Body of pancreas (tissue), 4 donors: ENCODE measurements around the gene HCAR2. TPM values are rescaled to one million over a fixed set of nuclear protein-coding genes. Genes with fewer than 3 reads are reported as not detected.
"Not testable (repeated sequence)": the region's sequence is repeated elsewhere in the genome, so short reads cannot be mapped to it uniquely, and the experiment has no call there.

Experiments used
- ATAC-seq: fragments of 150-250 bp; one replicate; pipeline ENCODE4 v1.9.1; 2016
- DNase-seq, 4 donors: peaks; one replicate each; pipeline ENCODE4 v3.0.0-alpha.2; 2019
- H3K27ac ChIP-seq, 4 donors: fragments of 200-600 bp; sonication (generic); 1 replicate in 3 of 4; 2 replicates in 1 of 4; pipeline versions ENCODE4 v1.5.1 to v1.6.1; 2016 to 2019; ENCODE audit warnings: mild to moderate bottlenecking in 1 of 4, mixed read lengths in 1 of 4, moderate library complexity in 1 of 4
- H3K27me3 ChIP-seq, 2 donors: fragments of 200-600 bp; sonication (generic); one replicate each; pipeline ENCODE4 v1.6.0; 2016; ENCODE audit warnings: mild to moderate bottlenecking in 1 of 2
- H3K36me3 ChIP-seq, 2 donors: fragments of 200-600 bp; sonication (generic); replicated peaks in 1 of 2; 2 replicates each; pipeline ENCODE4 v1.5.1; 2016; ENCODE audit warnings: low read depth in 2 of 2; ENCODE audit not compliant: insufficient read depth in 1 of 2
- H3K4me1 ChIP-seq: fragments of 200-600 bp; sonication (generic); one replicate; pipeline ENCODE4 v1.6.0; 2016
- H3K4me3 ChIP-seq, 2 donors: fragments of 200-600 bp; sonication (generic); 1 replicate in 1 of 2; 2 replicates in 1 of 2; pipeline ENCODE4 v1.5.1; 2016 to 2019
- H3K9me3 ChIP-seq, 3 donors: fragments of 200-600 bp; sonication (generic); 1 replicate in 2 of 3; 2 replicates in 1 of 3; pipeline ENCODE4 v1.5.1; 2016
- POLR2A ChIP-seq, 3 donors: fragments of 450-650 bp; IDR thresholded peaks; one replicate each; pipeline ENCODE4 v1.6.1; 2016; ENCODE audit warnings: antibody characterized with exemption in 3 of 3, mild to moderate bottlenecking in 2 of 3
- WGBS, 2 donors: methylation state at CpG; one replicate each; pipeline ENCODE4 v1.1.5; 2017; 5-methylcytosine and 5-hydroxymethylcytosine counted together
- intact Hi-C: fragments of 100-400 bp; cut with DNase I; formaldehyde crosslinking; loops from one replicate; pipeline ENCODE4 v1.15.1; 2023
- total RNA-seq, 2 donors: library from RNA; depleted of rRNA; stranded (reverse); fragments of >200 nt; gene quantifications; one replicate each; pipeline ENCODE4 v1.1.0, GENCODE V29; 2016
- TF ChIP-seq, protein P1 (sequence below), 7 experiments: fragments of 450-650 bp in 4 of 7; fragments of 200-600 bp in 3 of 7; sonication (generic) in 3 of 7; IDR thresholded peaks; one replicate each; pipeline ENCODE4 v1.5.1; 2016 to 2019; ENCODE audit warnings: antibody characterized with exemption in 7 of 7

Gene HCAR2
- total RNA-seq, 2 donors from 2014 or later, result not detected

- H3K27me3 ChIP-seq, result no peaks in the 10 kb centered on the region
- no peak for ATAC-seq
- no peak overlapping the region for H3K27ac ChIP-seq
- TF ChIP-seq POLR2A (IDR thresholded peaks at IDR 0.05), result no peak
- TF ChIP-seq, protein P1, sequence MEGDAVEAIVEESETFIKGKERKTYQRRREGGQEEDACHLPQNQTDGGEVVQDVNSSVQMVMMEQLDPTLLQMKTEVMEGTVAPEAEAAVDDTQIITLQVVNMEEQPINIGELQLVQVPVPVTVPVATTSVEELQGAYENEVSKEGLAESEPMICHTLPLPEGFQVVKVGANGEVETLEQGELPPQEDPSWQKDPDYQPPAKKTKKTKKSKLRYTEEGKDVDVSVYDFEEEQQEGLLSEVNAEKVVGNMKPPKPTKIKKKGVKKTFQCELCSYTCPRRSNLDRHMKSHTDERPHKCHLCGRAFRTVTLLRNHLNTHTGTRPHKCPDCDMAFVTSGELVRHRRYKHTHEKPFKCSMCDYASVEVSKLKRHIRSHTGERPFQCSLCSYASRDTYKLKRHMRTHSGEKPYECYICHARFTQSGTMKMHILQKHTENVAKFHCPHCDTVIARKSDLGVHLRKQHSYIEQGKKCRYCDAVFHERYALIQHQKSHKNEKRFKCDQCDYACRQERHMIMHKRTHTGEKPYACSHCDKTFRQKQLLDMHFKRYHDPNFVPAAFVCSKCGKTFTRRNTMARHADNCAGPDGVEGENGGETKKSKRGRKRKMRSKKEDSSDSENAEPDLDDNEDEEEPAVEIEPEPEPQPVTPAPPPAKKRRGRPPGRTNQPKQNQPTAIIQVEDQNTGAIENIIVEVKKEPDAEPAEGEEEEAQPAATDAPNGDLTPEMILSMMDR (IDR thresholded peaks at IDR 0.05), result no peak
- no peaks in the 10 kb centered on the region for H3K9me3 ChIP-seq
- no peaks in the 10 kb centered on the region for H3K4me1 ChIP-seq
- 79 to 83% methylated on average over 8 of the region's 8 CpGs for whole genome bisulfite sequencing, 2 donors
- no peak for DNase-seq
- no peaks in the 10 kb centered on the region for H3K36me3 ChIP-seq
- no peak overlapping the region for H3K4me3 ChIP-seq
- intact Hi-C loops, result no loop called here
These were observed 37.8 kb downstream of the HCAR2 start for GRCh38 chr12:122665349-122665748.

- no peak for DNase-seq
- no peaks in the 10 kb centered on the region for H3K36me3 ChIP-seq
- no peaks in the 10 kb centered on the region for H3K27me3 ChIP-seq
- H3K4me3 ChIP-seq, result no peak overlapping the region
- H3K27ac ChIP-seq, result no peak overlapping the region
- WGBS, 2 donors, result 87 to 94% methylated on average over 3 of the region's 3 CpGs
- no peaks in the 10 kb centered on the region for H3K9me3 ChIP-seq
- no peak for TF ChIP-seq POLR2A (IDR thresholded peaks at IDR 0.05)
- TF ChIP-seq, protein P1 (IDR thresholded peaks at IDR 0.05), result no peak
- ATAC-seq, result no peak
- no peaks in the 10 kb centered on the region for H3K4me1 ChIP-seq
- intact Hi-C loops, result no loop called here
These were observed 41.2 kb downstream of the HCAR2 start for GRCh38 chr12:122661938-122662337.

DNA sequence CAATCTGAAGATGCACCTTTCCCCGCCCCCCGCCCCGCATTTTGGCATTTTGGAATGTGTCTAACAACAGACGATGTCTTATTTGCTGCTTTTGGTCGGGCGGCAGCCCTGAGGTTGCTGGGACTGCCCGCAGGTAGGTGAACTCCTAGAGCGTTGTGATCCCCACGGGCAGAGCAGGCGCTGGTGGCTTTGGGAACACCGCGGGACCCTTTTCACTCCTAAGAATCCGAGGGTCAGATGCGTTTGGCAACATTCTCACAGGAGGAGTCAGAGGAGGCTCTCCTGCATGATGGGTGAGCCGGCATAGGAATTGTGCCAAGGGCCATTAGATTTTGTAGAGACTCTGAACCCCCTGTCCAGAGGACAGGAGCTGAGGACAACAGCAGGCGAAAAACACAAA, 41.9 kb downstream of the HCAR2 start:
- H3K27ac ChIP-seq, result no peak overlapping the region
- H3K36me3 ChIP-seq, result no peaks in the 10 kb centered on the region
- H3K9me3 ChIP-seq, result no peaks in the 10 kb centered on the region
- ATAC-seq (no peak), DNase-seq (no peak)
- WGBS, 2 donors, result 71 to 94% methylated on average over 2 to 14 of the region's 16 CpGs
- no peak for TF ChIP-seq POLR2A (IDR thresholded peaks at IDR 0.05)
- TF ChIP-seq, protein P1 (IDR thresholded peaks at IDR 0.05), result no peak
- intact Hi-C loops, result no loop called here
- H3K4me1 ChIP-seq, result no peaks in the 10 kb centered on the region
- H3K27me3 ChIP-seq, result no peaks in the 10 kb centered on the region
- no peak overlapping the region for H3K4me3 ChIP-seq

DNA sequence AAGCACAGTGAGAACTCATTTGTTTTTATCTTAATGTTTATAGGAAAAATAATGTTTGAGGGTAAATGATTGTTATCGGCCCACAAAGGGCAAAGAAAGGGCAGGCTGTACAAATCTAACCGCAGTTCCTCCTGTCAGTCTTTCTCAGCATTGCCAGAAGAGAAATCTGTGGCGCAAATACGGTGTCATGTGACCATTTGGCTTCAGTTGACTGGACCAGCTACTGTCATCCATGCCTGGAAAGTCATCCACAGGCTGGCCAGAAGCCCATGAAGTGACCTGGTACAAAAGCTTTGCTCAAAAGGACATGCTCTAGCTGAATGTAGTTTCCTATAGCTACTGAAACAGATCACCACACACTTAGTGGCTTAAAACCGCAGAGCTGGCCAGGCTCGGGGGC, 43.6 kb downstream of the HCAR2 start:
- Histone ChIP-seq H3K4me1 (no peaks in the 10 kb centered on the region), H3K27me3 (no peaks in the 10 kb centered on the region), H3K36me3 (no peaks in the 10 kb centered on the region), H3K9me3 (no peaks in the 10 kb centered on the region), H3K4me3 (no peak overlapping the region), H3K27ac (no peak overlapping the region)
- WGBS, 2 donors, result 68 to 71% methylated on average over 6 of the region's 6 CpGs
- intact Hi-C loops, result no loop called here
- peak; percentile 17 to 47 (median 35) for DNase-seq
- TF ChIP-seq POLR2A (IDR thresholded peaks at IDR 0.05), result no peak
- TF ChIP-seq, protein P1 (IDR thresholded peaks at IDR 0.05), result no peak
- no peak for ATAC-seq

GRCh38 chr12:122656298-122656697, 46.9 kb downstream of the HCAR2 start:
- intact Hi-C loops, result no loop called here
- no peak overlapping the region for H3K27ac ChIP-seq
- no peaks in the 10 kb centered on the region for H3K27me3 ChIP-seq
- whole genome bisulfite sequencing, 2 donors, result 85% methylated on average over 3 of the region's 3 CpGs
- no peaks in the 10 kb centered on the region for H3K36me3 ChIP-seq
- H3K4me3 ChIP-seq, result no peak overlapping the region
- no peak for DNase-seq
- H3K9me3 ChIP-seq, result no peaks in the 10 kb centered on the region
- TF ChIP-seq, protein P1 (IDR thresholded peaks at IDR 0.05), result no peak
- no peak for TF ChIP-seq POLR2A (IDR thresholded peaks at IDR 0.05)
- peaks cover 5% of the 10 kb centered on the region for H3K4me1 ChIP-seq
- ATAC-seq, result no peak

DNA sequence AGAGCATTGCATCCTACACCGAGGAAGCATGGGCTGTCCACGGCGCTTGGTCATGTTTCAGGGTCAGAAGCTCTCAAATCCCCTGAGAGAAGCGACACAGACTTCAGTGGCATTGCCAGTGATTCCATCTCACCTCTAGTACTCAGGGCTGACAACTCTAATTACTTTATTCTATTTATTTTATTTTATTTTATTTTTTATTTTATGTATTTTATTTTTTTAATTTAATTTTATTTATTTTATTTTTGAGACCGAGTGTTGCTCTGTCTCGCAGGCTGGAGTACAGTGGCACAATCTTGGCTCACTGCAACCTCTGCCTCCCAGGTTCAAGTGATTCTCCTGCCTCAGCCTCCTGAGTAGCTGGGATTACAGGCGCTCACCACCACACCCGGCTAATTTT, 49.9 kb downstream of the HCAR2 start:
- intact Hi-C loops, DNase-seq, H3K4me3 ChIP-seq, H3K36me3 ChIP-seq, H3K27me3 ChIP-seq, ATAC-seq, H3K27ac ChIP-seq, H3K4me1 ChIP-seq, H3K9me3 ChIP-seq: not testable (repeated sequence)
- WGBS, 2 donors, result 88 to 93% methylated on average over 8 of the region's 8 CpGs
